ENCODE data around the gene BANF2. TPM values are rescaled to one million over a fixed set of nuclear protein-coding genes. Genes with fewer than 3 reads are reported as not detected.

Gene BANF2
- total and polyA plus RNA-seq, 4 donors: not detected

GRCh38 chr20:17676378-17676759 is 23.4 kb upstream of the BANF2 start:
- Histone ChIP-seq H3K9ac (ENCODE audit: low read depth in 1 of 2, low read length in 2 of 2) (no peak overlapping the region), H3K4me1 (ENCODE audit: control insufficient read depth in 4 of 4, insufficient read depth in 4 of 4, low read length in 3 of 4) (peaks cover 7 to 59% (median 52%) of the 10 kb centered on the region in 4 donors), H3K36me3 (ENCODE audit: control insufficient read depth in 4 of 4, insufficient read depth in 3 of 4, low read depth in 1 of 4, low read length in 3 of 4) (peaks cover 4 to 36% (median 20%) of the 10 kb centered on the region in 4 donors), H3K4me3 (ENCODE audit: low read depth in 1 of 3, low read length in 3 of 3) (no peak overlapping the region), H3K27ac (ENCODE audit: low read depth in 1 of 2, low read length in 2 of 2) (no peak overlapping the region), H3K27me3 (ENCODE audit: control insufficient read depth in 4 of 4, insufficient read depth in 4 of 4, low read length in 3 of 4) (no peaks in the 10 kb centered on the region), H3K9me3 (ENCODE audit: control insufficient read depth in 4 of 4, low read length in 3 of 4) (no peaks in the 10 kb centered on the region)
- TF ChIP-seq CTCF (IDR thresholded peaks at IDR 0.05; ENCODE audit: low read depth, low read length, missing input control): no peak
- no peak for TF ChIP-seq HNF4G (IDR thresholded peaks at IDR 0.05)
- no peak for TF ChIP-seq FOXA1 (IDR thresholded peaks at IDR 0.05)
- TF ChIP-seq REST (IDR thresholded peaks at IDR 0.05): no peak
- TF ChIP-seq JUND (IDR thresholded peaks at IDR 0.05): no peak
- TF ChIP-seq FOXA2 (IDR thresholded peaks at IDR 0.05): no peak
- no peak for TF ChIP-seq TAF1 (conservative IDR thresholded peaks at IDR 0.05)
- TF ChIP-seq RAD21 (IDR thresholded peaks at IDR 0.05): no peak
- TF ChIP-seq ATF3 (IDR thresholded peaks at IDR 0.05): no peak
- TF ChIP-seq EGR1 (IDR thresholded peaks at IDR 0.05; ENCODE audit: low read depth in 2 of 2): no peak
- no peak for TF ChIP-seq NR2F2 (IDR thresholded peaks at IDR 0.05)
- no peak for TF ChIP-seq HNF4A (conservative IDR thresholded peaks at IDR 0.05)
- TF ChIP-seq MAX (IDR thresholded peaks at IDR 0.05): no peak
- TF ChIP-seq YY1 (IDR thresholded peaks at IDR 0.05): no peak
- TF ChIP-seq ZBTB33 (IDR thresholded peaks at IDR 0.05): no peak
- 91% methylated on average over 4 of the region's 4 CpGs for WGBS
- no peak for DNase-seq (ENCODE audit: low spot score)

- Histone ChIP-seq H3K9me3 (ENCODE audit: control insufficient read depth in 4 of 4, low read length in 3 of 4) (no peaks in the 10 kb centered on the region), H3K4me1 (ENCODE audit: control insufficient read depth in 4 of 4, insufficient read depth in 4 of 4, low read length in 3 of 4) (peaks cover 5 to 59% (median 51%) of the 10 kb centered on the region in 4 donors), H3K36me3 (ENCODE audit: control insufficient read depth in 4 of 4, insufficient read depth in 3 of 4, low read depth in 1 of 4, low read length in 3 of 4) (peaks cover 4 to 32% (median 18%) of the 10 kb centered on the region in 4 donors), H3K27ac (ENCODE audit: low read depth in 1 of 2, low read length in 2 of 2) (no peak overlapping the region), H3K4me3 (ENCODE audit: low read depth in 1 of 3, low read length in 3 of 3) (no peak overlapping the region), H3K9ac (ENCODE audit: low read depth in 1 of 2, low read length in 2 of 2) (no peak overlapping the region), H3K27me3 (ENCODE audit: control insufficient read depth in 4 of 4, insufficient read depth in 4 of 4, low read length in 3 of 4) (no peaks in the 10 kb centered on the region)
- no peak for DNase-seq (ENCODE audit: low spot score)
- WGBS: 97% methylated on average over 2 of the region's 2 CpGs
- TF ChIP-seq RXRA (IDR thresholded peaks at IDR 0.05) (peak in 1 of 2 donors; percentile 10), ATF3 (IDR thresholded peaks at IDR 0.05) (no peak), HNF4A (conservative IDR thresholded peaks at IDR 0.05) (peak in 1 of 2 donors; percentile 5)
Measured at GRCh38 chr20:17676942-17677341, 22.8 kb upstream of the BANF2 start.

Measured in liver (tissue), 9 donors.